ENCODE results near the gene DSCAML1.

Gene DSCAML1

DNA sequence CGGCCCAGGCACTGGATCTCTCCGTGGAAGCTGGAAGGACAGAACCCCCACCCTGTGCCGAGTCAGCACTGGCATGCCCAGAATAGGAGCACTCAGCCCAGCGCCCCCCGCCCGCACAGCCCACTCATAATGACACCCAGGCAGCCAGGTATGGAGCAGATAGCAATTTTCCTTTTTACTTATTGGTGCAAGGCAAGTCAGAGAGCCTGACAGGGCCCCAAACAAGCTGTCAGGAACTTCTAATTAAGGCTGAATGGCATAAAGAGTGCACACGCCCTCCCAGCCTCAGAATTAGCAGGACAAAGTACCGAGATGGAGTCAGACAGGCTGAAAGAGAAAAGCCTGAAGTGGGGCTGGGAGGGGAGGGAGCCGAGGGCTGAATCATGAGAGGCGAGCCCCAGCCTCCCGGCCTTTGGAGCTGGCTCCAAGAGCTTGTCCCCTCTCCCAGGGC lies 76.9 kb downstream of the DSCAML1 start:
- no peak for DNase-seq

DNA sequence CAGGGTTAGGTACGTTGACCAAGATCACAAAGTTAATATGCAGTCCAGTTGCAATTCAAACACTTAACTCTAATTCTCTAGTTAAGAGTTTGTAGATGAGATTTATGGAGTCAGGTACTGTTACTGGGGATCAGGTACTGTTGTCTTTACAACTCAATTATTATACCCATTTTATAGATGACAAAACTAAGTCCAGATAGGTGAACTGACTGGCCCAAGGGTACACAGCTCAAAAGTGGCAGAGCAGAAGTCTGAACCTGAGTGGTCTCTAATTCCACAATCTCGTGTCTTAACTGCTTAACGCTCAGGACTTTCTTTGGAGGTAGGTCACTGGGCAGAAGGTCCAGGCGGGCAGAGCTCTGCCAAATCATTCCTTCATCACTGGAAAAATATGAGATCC lies 77.5 kb downstream of the DSCAML1 start:
- DNase-seq = no peak

DNA sequence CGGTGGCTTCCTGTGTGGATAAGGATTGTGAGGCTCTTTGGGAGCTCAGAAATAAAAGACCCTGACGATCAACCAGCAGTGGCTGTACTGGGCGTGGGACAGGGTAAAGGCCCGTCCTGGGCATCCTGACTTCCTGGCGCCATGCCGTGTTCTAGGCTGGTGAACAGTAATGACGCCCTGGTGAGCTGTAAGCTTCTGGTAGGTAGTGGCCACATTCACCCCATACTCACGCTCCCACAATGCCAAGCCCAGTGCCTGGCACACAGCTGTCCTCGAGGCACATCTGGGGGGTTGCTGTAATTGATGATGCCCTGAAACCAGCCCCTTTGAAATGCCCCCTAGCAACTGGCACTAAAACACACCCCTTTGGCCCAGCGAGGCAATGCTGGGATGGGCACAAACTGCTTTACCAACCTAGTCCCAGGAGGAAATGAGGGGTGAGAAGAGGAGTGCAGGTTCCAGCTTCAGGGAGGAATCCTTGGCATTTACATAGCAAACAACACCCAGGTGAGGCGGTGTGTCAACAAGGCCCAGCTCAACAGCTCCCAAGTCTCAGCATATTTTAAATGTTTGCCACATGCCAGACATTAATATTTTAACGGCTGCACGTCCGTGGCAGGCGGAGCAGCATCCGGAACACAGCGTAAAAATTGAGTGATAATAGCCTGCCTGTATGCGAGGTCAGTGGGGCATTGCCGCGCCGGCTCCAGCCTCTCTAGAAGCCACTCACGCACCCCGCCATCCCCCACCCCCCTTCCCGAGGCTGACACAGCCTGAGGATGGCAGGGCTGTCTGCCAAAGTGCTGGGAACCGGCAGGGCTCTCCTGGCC lies 79.3 kb downstream of the DSCAML1 start:
- no peak for DNase-seq

DNA sequence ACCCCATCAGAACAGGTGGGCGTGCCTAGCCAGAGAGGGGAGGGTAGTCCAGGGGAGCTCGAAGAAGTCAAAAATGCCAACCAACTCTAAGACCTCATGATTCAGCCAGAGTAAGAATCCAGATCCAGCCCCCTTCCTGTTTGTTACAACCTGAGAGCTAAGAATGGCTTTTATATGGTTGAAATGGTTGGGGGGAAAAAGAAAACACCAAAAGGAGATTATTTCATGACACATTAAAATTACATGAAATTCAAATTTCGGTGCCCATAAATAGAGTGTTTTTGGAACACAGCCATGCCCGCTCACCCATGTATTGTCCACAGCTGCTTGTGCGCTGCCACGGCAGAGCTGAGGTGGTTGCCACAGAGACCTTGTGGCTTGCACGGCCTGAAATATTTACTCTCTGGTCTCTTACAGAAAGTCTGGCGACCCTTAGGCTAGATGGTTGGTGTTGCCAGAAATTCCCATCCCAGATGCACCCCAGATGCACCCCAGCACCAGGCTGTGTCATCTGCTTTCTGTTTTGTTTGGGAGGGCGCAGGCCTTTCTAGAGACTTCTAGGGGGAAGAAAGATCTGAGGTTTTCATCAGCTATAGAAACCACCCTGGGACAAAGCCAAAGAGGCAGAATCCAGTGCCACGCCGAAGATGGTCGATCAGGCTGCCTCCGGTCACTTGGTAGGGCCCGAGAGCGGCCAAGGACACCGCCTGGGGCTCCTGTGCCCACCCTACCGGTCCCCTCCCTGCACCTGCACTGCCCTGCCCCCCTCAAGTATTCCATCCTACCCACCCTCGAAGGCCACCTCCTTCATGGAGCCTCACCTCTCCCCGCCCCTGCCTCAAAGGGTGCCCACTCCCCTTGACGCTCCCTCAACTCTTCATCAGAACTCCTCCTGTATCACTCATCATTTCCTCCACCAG lies 80.2 kb downstream of the DSCAML1 start:
- DNase-seq = no peak

DNA sequence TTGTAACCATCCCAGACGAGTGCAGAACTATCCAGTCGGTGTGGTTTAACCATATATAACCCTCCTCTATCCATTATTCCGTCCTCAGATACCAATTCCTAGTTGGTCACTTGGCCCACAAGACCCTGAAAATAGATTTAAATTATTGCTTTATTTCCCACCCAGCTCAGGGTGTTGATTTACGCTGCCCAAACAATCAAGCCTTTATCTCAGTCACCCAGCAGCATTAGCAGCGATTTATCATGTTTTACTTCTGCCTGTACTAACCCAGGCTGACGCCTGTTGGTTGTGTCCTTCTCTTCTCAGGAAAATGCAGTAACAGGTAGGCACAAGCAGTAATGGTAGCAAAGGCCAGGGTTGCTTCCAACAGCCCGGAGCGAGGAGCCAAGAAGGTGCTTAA lies 81.2 kb downstream of the DSCAML1 start:
- DNase-seq = no peak

DNA sequence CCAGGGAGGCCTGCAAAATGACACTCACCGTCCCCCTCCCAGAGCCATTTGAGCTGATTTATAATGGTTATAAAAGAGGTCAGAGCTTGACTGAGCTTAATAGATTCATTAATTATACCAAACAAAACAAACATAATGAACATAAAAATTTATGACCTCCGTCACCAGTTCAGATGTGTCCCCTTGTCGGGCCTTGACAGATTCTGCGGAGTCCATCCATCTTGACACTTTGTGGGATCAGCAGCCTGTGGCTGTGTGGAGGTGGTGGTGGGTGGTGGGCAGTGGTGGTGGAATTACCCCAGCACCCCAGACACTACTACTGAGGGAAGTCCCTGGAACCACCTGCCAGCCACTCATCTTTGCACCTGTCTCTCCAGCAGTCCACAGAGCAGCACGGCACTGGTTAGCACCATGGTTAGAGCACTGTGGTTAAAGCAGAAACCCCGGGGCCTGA lies 83.5 kb downstream of the DSCAML1 start:
- DNase-seq = no peak

DNA sequence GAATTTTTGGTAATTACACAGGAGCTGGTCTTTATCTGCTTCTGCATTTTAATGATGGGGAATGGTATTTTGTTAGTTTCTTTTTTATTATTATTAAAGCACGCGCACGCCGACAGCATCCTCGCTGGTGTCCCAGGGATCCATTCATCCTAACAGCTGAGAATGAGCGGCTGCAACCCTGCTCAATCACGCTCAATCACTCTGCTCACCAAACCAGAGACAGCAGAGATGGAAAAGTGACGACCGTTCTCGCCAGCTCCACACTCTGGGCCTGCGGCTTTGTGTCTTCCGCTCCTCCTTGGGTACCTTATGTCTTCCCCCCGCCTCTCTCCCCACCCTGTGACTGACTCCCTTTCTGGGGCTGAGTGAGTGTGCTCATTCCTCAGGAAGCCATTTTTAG lies 84.5 kb downstream of the DSCAML1 start:
- no peak for DNase-seq

DNA sequence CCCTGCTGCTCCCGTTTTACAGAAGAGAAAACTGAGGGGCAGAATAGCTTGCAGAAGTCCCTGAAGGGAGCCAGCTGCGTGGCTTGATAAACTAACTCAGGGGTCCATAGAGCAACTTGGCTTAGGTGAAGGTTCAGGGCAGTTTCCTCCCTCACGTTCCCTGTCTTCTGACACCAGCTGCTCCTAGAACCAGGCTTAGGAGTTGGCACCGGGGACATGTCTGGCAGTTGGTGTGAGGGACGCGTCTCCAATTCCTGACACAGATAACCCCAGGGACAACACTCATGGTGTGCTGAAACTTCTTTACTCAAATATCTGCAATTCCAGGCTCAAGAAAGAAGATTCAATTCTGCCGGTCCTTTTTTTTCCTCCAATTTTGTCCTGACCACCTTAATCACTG lies 85.7 kb downstream of the DSCAML1 start:
- no peak for DNase-seq

DNA sequence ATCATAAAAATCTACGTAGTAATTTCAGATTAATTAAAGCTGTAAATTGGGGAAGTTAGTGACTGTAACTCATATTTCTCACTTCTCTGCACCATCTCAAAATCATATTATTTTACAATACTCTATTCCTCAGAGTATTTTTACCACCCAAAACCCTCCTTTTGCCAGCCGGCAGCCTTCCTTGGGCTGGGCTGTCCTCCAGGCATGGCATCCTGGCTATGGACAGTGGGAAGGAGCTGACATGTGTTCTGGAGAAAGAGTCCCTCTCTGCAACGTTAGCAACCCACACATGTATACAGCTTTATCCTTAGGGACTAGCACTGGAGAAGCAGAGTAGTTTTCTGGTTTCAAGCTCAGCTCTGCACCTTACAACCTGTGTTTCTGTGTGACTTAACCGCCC lies 86.8 kb downstream of the DSCAML1 start:
- DNase-seq = no peak

DNA sequence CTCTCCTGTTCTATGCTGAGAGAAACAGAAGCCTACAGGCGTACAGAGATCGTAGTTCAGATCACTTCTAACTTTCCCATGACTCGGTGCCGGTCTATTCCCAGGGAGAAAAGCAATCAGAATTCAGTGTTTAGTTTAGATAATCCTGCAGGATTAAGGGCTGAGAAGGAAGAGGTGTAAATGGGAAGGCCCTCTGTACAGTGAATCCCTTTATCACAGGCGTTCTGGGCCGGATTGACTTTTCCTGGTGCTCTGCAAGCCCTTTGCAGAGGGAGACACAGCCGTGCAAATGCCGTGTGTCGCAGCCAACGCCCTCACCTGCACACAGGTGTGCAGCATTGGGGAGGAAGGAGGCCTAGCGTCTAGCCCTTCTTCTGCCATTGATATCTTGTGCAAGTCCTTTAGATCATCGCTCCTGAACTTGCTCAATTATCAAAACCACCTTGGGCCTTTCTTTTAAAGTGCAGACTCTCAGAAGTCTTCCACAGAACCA lies 90.6 kb downstream of the DSCAML1 start:
- no peak for DNase-seq

DNA sequence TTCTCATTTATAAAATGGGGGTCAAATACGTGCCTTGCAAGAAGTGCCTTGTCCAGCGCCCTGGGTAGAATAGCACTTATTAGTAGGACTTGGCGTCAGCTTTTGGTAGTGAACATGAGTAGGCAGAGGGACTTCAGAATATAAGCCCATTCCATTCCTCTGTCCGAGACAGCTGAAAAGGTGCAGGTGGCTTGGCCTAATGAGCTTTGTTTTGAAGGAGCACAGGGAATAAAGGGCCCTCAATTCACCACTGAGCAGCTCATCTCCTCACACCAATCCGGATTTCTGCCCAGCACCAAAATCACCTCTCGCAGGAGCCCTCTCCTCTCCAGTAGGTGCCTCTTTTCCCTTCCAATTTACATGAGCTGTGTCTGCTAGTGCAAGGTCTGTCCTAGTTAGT lies 91.2 kb downstream of the DSCAML1 start:
- no peak for DNase-seq

DNA sequence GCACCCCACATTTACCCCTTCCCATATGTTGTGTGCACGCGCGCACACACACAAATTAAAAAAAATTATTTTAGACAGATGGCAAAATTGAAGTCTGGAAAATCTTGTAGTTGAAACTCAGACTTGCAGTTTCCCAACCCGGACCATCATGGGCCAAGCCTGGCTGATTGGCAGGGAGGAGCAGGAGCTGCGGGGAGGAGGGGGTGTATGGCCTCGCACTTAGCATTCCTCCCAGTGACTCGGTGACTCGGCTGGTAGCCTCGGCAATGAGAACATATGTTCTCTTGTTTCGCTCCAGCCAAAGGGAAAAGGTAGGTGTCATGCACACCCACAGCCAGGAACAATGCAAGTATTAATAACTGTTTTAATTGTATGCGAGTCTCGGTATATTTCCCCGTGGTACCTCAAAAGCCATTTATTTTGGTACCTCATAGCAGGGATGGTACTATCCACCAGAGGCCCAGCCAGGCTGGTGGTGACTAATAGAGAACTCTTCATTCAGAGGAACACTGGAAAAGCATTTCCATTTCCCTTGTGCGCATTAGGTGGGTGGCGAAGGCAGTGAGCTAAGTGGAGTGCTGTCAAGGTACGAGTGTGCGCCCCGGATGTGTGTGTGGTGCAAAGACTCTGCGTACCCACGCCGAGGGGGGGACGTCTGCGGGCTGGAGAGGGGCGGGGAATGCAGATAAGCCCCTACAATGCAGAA lies 92.5 kb downstream of the DSCAML1 start:
- no peak for DNase-seq

DNA sequence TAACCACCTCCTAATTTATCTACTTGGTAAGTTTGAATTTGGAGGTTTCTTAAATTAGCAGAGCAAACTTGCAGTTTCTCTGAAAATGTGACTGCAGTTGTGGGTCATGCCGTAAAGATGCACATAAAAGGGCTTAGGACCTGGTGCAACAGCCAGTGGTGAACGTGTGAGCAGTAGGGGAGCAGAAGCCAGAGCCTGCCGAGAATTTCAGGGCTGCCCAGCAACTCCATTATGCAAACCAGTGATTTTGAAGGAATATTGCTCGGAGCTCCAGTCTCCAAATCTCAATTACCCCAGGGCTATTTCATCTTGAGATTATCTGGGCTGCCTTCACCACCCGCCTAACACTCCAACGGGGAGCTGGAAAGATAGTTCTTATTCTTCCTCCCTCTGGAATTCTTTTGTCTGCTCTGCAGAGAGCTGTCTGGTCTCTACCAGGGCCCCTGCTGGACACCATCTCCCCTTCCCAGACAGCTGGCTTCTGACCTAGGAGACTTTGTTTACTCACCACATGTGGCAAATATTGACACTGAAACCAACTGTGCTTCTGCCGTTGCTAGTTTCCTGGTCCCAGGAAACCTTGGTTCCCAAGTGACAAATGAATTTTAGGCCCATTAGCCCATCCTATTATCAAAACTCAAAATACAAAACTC lies 93.9 kb downstream of the DSCAML1 start:
- no peak for DNase-seq

DNA sequence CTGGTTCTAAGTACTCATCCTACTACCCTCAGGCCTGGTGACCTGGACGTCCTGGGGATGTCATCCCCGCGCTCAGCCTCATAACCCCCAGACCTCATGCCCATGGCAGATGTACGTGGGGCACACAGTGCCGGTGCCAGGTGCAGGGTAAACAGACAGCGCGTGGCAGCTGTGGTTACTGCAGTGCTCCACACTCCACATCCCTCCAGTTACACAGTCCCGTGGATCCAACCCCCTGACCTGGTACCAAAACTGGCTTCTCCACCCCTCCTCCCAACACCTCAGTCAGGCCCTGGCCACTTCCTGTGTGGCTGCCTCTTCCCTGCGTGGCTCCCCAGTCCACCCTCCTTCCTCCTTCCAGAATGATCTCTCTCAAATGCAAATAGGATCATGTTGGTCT lies 95.2 kb downstream of the DSCAML1 start:
- no peak for DNase-seq

DNA sequence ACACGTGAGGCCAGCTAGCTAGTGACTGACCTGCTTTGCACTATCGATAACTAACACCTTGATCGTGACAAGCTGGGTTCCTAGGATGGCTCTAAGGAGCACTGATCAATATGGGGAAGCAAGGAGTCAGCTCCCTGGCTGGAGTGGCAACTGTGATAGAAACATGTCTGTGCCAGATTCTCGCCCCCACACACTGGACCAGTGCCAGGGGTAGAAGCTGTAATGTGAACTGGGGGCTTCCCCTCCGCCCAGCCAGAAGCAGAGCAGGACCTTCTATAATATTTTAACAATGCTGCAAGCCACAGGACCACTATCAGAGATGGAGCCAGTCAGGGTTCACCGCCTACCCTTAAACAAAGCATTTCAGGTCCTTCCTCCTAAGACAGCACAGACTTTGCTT lies 96.5 kb downstream of the DSCAML1 start:
- no peak for DNase-seq

DNA sequence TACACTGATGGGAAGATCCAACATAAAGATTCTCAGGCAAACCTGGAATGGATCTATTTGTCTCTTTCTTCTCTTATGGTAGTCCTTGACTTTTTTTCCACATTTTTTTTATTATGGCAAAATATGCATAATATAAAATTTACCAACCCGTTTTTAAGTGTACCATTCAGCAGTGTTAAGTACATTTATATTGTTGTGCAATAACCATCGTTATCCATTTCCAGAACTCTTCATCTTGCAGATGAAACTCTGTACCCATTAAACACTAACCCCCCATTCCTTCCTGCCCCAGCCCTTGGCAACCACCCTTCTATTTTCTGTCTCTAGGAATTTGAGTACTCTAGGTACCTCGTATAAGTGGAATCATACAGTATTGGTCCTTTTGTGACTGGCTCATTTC lies 99.7 kb downstream of the DSCAML1 start:
- DNase-seq = no peak

DNA sequence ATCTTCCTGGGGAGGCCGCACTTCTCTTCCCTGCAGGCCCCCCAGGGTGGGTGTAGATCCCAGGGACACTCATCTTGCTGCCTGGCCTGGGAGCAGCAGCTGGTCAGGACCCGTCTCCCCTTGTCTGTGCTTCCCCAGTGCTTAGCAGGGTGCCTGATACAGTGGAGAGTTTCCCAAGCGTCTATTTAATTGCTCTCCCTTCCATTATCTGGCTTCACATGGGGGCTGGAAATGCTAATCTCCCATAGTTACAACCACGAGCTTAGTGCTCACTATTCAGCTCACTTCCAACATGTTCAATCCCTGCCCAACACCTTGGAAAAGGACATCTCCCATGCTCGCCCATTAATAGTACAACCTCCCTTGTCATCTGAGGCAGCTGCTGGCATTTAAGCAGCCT lies 100.5 kb downstream of the DSCAML1 start:
- DNase-seq = no peak

DNA sequence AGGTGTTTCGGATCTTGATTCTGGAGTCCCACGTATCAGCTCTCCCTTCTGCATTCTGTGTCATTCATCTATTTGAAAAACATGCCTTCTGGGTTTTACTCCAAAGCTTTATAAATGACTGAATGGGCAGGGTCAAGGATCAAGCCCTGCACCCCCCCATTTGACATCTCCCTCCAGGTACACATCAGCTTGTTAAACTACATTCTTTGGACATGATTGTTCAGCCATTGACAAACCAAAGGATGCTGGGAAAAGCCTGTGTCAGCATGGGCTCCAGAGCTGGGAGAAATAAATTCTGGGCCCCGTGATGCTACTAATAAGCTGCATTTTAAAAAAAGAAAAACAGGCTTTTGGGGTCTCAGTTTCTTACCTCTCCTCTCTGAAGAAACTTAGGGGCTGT lies 103.7 kb downstream of the DSCAML1 start:
- no peak for DNase-seq

DNA sequence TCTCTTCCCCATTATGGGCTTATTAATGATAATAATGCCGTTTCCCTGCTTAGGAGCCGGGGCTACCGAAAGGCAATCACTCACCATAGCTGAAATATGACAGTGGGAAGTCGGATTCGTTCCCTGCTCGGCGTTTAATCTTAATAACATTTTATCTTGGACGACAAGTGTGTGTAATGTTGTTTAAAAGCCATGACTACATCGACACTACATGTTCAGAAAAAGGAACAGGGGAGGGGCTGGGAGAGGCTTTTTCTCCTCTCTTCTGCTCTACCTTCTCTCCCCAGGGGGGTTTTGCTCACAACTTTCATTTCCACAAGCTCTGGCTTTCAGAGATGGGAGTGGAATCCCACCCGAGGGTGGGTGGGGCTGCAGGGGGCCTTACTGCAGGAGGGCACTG lies 105.5 kb downstream of the DSCAML1 start:
- no peak for DNase-seq

DNA sequence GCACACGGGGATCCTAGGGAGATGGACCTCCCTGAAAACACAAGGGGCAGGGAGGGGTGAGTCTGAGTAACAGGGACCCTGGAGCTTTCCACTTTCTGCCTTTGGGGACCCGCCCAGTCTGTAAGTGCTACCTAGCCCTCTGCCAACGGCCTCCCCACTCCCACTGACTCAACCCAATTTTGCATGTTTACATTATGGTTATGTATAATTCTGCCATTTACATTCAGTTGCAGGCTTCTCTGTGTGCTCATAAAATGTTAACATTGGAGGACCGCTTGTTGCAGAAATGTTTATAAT lies 105.8 kb downstream of the DSCAML1 start:
- DNase-seq = no peak

DNA sequence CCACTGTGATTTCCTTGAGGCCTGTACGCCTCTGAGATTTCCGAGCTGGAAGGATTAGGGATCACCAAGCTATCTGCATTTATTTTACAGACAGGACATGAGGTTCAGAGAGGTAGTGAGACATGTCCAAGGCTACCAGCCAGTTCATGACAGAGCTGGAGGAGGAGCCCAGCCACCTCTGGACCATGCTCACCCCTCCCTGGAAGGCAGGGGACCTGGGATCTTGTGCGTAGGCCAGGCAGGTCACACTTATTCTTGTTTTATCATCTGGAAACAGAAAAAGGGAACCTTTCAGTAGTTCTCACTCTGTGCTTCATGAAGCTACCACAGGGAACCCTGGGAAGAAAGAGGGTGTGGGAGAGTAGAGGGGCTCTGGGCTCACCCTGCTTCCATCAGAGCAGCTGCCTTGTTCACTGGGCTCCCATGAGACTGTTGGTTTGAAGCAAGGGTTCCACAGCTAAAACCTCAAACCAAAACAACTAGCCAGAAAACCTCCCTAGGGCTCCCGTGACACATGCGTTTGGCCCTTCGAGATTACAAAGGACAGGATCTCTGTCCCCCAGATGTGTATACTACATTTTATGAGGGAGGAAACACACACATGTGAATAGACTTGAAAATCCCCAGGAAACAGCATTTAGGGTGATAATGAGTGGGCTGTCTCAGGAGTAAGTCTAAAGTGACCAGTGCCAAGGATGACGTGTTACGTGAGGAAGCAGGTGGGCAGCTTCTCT lies 106.4 kb downstream of the DSCAML1 start:
- DNase-seq = no peak

DNA sequence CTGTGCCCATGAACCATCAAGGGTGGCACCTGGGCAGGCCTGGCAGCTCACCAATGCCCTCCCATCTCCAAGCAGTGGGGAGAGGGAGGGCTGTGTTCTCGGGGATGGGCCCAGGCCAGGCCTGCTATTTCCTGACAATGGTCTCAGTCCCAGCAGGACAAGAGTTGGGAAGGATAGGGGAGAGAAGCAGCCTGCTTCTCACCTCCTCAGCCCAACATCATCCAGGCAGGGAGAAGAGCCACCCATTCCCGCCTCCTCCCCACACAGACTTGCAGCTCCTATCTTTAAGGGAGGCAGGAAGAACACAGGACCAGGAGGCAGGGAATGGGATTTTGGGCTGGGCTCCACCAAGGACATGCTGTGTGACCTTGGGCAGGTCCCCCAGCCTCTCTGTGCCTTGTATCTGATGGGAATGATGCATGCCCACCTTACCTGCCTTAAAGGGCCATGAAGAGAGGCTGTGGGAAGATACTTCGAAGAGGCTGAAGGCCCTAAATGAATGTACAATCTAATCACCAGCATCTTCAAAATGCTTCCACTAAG lies 108.7 kb downstream of the DSCAML1 start:
- no peak for DNase-seq

Measured in activated CD4-positive, alpha-beta T cell treated with anti-CD3 and anti-CD28 coated beads, Interleukin-2, amount 50 U/mL, for 4 hours (primary cell).